ENCODE measurements around the gene ZNF84. TPM values are rescaled to one million over a fixed set of nuclear protein-coding genes. Genes with fewer than 3 reads are reported as not detected.
A peak's percentile ranks its signal among the peaks of the same experiment; 100 is the strongest.

Gene ZNF84
- total RNA-seq, 1 donor from 2014 or later, result 33.7 TPM

DNA sequence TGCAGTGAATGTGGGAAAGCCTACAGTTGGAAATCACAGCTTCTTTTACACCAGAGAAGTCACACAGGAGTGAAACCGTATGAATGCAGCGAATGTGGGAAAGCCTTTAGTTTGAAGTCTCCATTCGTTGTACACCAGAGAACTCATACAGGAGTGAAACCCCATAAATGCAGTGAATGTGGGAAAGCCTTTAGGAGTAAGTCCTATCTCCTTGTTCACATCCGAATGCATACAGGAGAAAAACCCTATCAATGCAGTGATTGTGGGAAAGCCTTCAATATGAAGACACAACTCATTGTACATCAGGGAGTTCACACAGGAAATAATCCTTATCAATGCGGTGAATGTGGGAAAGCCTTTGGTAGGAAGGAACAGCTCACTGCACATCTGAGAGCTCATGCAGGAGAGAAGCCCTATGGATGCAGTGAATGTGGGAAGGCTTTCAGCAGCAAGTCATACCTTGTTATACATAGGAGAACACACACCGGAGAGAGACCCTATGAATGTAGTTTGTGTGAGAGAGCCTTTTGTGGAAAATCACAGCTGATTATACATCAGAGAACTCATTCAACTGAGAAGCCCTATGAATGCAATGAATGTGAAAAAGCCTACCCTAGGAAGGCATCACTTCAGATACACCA, 26.5 kb upstream of the ZNF84 start:
- Histone ChIP-seq H3K9me3 (ENCODE audit: insufficient read depth, low read depth, low read length) (peaks cover 63% of the 10 kb centered on the region), H3K79me2 (ENCODE audit: insufficient read depth, low read length) (no peaks in the 10 kb centered on the region), H3K4me3 (ENCODE audit: insufficient read depth, low read depth, low read length) (no peak overlapping the region), H2AFZ (ENCODE audit: low read depth, low read length) (no peak overlapping the region), H3K4me2 (ENCODE audit: low read length) (no peak overlapping the region), H3K9ac (ENCODE audit: low read length) (no peak overlapping the region), H4K20me1 (ENCODE audit: insufficient read depth, low read length) (no peaks in the 10 kb centered on the region), H3K27me3 (ENCODE audit: insufficient read depth, low read length) (no peaks in the 10 kb centered on the region), H3K4me1 (ENCODE audit: insufficient read depth, low read length) (no peaks in the 10 kb centered on the region), H3K27ac (ENCODE audit: low read depth, low read length) (no peak overlapping the region), H3K36me3 (ENCODE audit: insufficient read depth, low read length) (peaks cover 44% of the 10 kb centered on the region)
- H3K36me3 Mint-ChIP-seq (ENCODE audit: low read depth, unreplicated experiment), result peaks cover 88% of the 10 kb centered on the region
- peaks cover 77% of the 10 kb centered on the region for H3K9me3 Mint-ChIP-seq (ENCODE audit: unreplicated experiment)
- no peak overlapping the region for H3K4me3 Mint-ChIP-seq (ENCODE audit: unreplicated experiment)
- H3K4me1 Mint-ChIP-seq (ENCODE audit: low read depth, unreplicated experiment), result no peaks in the 10 kb centered on the region
- no peak overlapping the region for H3K27ac Mint-ChIP-seq (ENCODE audit: unreplicated experiment)
- no peak for TF ChIP-seq EZH2 (IDR thresholded peaks at IDR 0.05; ENCODE audit: insufficient read depth, low read length)
- TF ChIP-seq, protein P1, sequence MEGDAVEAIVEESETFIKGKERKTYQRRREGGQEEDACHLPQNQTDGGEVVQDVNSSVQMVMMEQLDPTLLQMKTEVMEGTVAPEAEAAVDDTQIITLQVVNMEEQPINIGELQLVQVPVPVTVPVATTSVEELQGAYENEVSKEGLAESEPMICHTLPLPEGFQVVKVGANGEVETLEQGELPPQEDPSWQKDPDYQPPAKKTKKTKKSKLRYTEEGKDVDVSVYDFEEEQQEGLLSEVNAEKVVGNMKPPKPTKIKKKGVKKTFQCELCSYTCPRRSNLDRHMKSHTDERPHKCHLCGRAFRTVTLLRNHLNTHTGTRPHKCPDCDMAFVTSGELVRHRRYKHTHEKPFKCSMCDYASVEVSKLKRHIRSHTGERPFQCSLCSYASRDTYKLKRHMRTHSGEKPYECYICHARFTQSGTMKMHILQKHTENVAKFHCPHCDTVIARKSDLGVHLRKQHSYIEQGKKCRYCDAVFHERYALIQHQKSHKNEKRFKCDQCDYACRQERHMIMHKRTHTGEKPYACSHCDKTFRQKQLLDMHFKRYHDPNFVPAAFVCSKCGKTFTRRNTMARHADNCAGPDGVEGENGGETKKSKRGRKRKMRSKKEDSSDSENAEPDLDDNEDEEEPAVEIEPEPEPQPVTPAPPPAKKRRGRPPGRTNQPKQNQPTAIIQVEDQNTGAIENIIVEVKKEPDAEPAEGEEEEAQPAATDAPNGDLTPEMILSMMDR (IDR thresholded peaks at IDR 0.05; ENCODE audit: insufficient read depth, low read depth, low read length), result no peak
- DNase-seq (ENCODE audit: low read depth) (no peak), FAIRE-seq (no peak)
- no peaks in the 10 kb centered on the region for H3K27me3 Mint-ChIP-seq (ENCODE audit: low read depth, unreplicated experiment)

DNA sequence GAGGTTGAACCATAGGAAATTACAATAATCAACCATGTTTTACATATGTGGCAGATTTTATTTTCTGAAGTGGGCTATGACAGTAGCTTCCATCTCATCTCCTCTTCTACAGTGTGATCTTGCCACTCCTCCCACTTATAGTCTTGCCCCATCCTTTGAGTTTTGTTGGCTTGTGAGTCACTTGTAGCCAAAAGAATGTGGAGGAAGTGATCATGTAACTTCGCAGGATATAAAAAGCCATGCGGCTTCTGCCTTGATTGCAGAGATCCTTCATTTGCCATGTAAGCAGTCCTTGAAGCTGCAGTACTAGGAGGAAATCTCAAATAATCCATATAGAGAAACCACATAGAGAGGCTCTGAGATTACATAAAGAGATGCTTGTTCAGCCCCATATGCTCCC, 13.7 kb upstream of the ZNF84 start:
- Histone ChIP-seq H3K4me3 (ENCODE audit: insufficient read depth, low read depth, low read length) (no peak overlapping the region), H3K27ac (ENCODE audit: low read depth, low read length) (no peak overlapping the region), H3K4me1 (ENCODE audit: insufficient read depth, low read length) (no peaks in the 10 kb centered on the region), H3K27me3 (ENCODE audit: insufficient read depth, low read length) (no peaks in the 10 kb centered on the region), H3K9ac (ENCODE audit: low read length) (no peak overlapping the region), H3K79me2 (ENCODE audit: insufficient read depth, low read length) (no peaks in the 10 kb centered on the region), H4K20me1 (ENCODE audit: insufficient read depth, low read length) (no peaks in the 10 kb centered on the region), H3K4me2 (ENCODE audit: low read length) (no peak overlapping the region), H2AFZ (ENCODE audit: low read depth, low read length) (no peak overlapping the region), H3K9me3 (ENCODE audit: insufficient read depth, low read depth, low read length) (peaks cover 10% of the 10 kb centered on the region), H3K36me3 (ENCODE audit: insufficient read depth, low read length) (peaks cover 10% of the 10 kb centered on the region)
- Mint-ChIP-seq H3K4me1 (ENCODE audit: low read depth, unreplicated experiment) (peaks cover 2% of the 10 kb centered on the region), H3K36me3 (ENCODE audit: low read depth, unreplicated experiment) (peaks cover 38% of the 10 kb centered on the region), H3K9me3 (ENCODE audit: unreplicated experiment) (peaks cover 36% of the 10 kb centered on the region), H3K27ac (ENCODE audit: unreplicated experiment) (no peak overlapping the region), H3K4me3 (ENCODE audit: unreplicated experiment) (no peak overlapping the region), H3K27me3 (ENCODE audit: low read depth, unreplicated experiment) (no peaks in the 10 kb centered on the region)
- no peak for FAIRE-seq
- no peak for TF ChIP-seq EZH2 (IDR thresholded peaks at IDR 0.05; ENCODE audit: insufficient read depth, low read length)
- TF ChIP-seq, protein P1 (IDR thresholded peaks at IDR 0.05; ENCODE audit: insufficient read depth, low read depth, low read length), result no peak
- no peak for DNase-seq (ENCODE audit: low read depth)

DNA sequence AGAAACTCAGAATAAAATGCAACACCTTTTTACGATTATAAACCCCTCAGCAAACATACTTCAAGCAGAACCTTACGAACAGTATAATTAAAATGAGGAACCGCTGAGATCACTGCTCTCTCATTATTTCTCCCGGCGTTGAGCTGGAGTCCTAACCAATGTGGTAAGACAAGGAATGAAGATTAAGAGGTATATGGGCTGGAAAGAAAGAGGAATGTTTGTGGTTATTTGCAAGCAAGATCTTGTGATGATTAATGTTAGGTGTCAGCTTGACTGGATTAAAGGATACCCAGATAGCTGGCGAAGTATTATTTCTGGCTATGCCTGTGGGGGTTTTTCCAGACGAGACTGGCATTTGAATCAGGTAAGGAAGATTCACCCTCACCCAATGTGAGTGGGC, 10.3 kb upstream of the ZNF84 start:
- Mint-ChIP-seq H3K4me3 (ENCODE audit: unreplicated experiment) (no peak overlapping the region), H3K27ac (ENCODE audit: unreplicated experiment) (no peak overlapping the region), H3K36me3 (ENCODE audit: low read depth, unreplicated experiment) (peaks cover 19% of the 10 kb centered on the region), H3K4me1 (ENCODE audit: low read depth, unreplicated experiment) (peaks cover 2% of the 10 kb centered on the region), H3K9me3 (ENCODE audit: unreplicated experiment) (peaks cover 36% of the 10 kb centered on the region), H3K27me3 (ENCODE audit: low read depth, unreplicated experiment) (no peaks in the 10 kb centered on the region)
- H3K27ac ChIP-seq (ENCODE audit: low read depth, low read length), result no peak overlapping the region
- no peaks in the 10 kb centered on the region for H3K36me3 ChIP-seq (ENCODE audit: insufficient read depth, low read length)
- H3K27me3 ChIP-seq (ENCODE audit: insufficient read depth, low read length), result no peaks in the 10 kb centered on the region
- no peaks in the 10 kb centered on the region for H4K20me1 ChIP-seq (ENCODE audit: insufficient read depth, low read length)
- TF ChIP-seq, protein P1 (IDR thresholded peaks at IDR 0.05; ENCODE audit: insufficient read depth, low read depth, low read length), result no peak
- TF ChIP-seq EZH2 (IDR thresholded peaks at IDR 0.05; ENCODE audit: insufficient read depth, low read length), result no peak
- peak; percentile 80 for DNase-seq (ENCODE audit: low read depth)
- H3K4me3 ChIP-seq (ENCODE audit: insufficient read depth, low read depth, low read length), result no peak overlapping the region
- no peak overlapping the region for H2AFZ ChIP-seq (ENCODE audit: low read depth, low read length)
- peaks cover 16% of the 10 kb centered on the region for H3K9me3 ChIP-seq (ENCODE audit: insufficient read depth, low read depth, low read length)
- no peaks in the 10 kb centered on the region for H3K79me2 ChIP-seq (ENCODE audit: insufficient read depth, low read length)
- H3K4me2 ChIP-seq (ENCODE audit: low read length), result no peak overlapping the region
- H3K4me1 ChIP-seq (ENCODE audit: insufficient read depth, low read length), result no peaks in the 10 kb centered on the region
- no peak for FAIRE-seq
- no peak overlapping the region for H3K9ac ChIP-seq (ENCODE audit: low read length)
